ENCODE measurements around the gene IFT43.
A peak's percentile ranks its signal among the peaks of the same experiment; 100 is the strongest.

IFT43 gene

DNA sequence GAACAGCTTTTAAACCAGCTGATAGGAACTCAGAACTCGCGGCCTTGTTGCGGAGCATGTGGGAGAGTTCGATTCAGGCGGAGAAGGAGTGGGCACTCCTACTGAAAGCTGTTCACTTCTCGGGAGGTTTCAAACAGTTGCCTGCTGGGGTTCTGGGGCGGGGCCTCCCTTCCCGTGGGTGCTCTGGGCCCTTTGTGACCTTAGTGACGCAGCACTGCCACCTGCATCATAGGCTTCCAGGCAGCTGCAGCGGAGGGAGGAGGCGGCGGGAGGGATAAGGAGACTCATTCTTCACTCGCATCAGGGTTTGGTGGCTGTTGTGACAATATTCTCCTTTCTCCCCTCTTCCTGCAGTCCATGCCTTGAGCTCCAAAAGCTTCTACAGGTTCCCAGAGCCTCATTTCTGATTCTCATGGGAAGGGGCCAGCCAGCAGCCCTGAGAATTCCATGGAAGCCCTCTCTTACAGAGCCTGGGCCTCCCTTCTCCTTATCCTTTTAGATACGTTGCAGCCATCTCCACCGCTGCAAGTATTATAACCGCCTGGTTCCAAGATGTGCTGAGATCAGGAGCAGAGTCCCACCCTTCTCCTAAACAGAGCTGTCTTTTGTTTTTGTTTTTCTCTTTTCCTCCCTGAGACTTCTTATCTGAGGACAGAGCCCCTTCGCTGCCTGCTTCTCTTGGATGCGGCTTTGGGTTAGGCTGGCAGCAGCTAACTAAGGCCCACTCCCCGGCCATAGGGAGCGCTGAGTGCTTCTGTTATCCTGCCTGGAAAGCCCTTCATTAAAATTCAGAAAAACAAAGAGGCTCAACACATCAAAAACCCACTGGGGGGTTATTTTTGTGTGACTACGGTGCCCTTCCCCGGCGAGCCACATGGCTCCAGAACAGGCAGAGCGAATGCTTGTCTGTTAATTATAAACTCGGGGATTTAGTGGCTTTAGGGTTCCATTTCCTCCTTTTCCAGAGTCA, 98.5 kb downstream of the IFT43 start:
- no peak for DNase-seq

DNA sequence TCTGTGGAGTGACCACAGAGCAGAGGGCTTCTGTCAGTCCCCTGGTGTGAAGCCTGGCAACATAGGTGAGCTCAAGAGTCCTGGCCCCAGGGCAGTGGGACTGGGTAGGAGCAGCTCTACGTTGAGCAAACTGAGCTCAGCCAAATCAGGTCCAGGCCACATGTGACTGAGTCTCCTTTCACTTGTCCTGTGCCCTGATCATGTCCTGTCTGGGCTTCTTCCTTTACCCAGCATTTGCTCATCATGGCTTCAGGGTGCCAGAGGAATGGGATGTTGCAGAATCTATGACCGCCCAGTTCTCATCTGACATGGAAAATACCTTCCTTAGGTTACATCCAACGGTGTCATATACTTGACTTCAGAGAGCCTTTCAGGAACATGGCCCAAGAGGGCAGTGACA, 99.8 kb downstream of the IFT43 start:
- DNase-seq, result no peak

DNA sequence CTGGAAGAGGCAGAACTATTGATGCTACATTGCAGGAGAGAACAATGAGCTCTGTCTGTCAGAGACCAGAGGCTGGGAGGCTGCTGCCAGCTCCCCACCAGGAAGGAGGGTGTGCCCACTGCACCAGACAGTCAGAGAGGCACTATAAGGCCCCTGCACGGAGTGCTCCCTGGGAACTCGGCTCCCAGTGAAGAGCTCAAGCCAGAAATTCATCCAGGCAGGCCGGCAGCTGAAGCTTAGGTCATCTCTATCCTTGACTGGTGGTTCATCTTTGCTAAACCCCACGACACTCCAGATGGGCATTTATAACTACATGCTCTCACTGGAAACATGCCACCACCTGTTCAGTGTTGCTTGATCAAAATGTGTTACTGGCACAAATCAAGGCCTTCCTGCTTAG, 101.1 kb downstream of the IFT43 start:
- no peak for DNase-seq

DNA sequence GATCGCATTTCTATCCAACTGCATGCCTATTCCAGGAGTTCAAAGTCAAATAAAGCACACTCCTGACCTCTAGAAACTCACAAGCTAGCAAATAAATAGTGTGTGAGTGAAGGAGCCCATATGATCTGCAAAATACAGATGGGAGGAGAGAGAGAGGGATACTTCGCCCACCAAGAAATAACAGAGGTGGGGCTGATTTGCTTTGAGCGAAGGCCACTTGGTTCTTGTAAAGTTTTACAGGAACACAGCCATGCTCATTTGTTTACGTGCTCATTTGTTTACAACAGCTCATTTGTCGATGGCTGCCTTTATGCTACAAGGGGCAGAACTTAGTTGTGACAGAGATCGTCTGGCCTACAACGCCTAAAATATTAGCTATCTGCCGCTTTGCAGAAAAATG, 102.8 kb downstream of the IFT43 start:
- DNase-seq, result no peak

DNA sequence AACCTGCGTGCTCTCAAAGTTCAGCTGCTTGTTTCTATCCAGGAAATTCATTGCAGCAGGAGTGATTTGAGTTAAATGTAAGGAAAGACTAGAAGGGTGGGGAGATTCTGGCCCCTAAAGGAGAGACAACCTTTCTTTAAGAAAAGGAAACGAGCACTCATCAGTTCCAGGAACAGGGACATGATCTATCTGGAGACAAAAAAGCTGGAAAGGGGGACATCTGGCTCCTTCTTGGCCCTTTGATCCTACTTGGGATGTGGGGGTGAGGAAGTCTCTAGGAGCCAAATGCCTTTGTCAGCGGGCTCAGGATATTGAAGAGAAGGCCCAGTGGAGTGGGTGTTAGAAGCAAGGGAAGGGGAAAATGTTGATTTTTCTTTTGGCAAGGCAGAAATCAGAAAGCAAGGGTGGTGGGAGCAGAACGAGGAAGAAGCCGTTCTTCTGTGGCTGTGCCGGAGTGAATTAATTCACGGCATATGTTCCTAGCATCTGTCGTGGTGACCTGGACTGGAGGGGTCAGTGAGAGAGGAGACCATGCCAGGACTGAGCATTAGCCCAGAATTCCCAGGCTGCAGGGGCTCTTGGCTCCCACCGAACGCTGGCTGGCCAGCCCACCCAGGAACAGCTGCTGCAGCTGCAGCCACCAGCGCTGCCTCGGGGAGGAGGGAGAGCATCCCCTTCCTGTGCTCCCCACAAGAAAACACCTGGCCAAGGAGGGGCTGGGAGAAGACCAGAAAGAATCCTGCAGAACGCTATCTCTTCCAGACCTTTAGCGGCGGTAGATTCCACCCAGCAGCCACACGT, 103.4 kb downstream of the IFT43 start:
- DNase-seq, result no peak

DNA sequence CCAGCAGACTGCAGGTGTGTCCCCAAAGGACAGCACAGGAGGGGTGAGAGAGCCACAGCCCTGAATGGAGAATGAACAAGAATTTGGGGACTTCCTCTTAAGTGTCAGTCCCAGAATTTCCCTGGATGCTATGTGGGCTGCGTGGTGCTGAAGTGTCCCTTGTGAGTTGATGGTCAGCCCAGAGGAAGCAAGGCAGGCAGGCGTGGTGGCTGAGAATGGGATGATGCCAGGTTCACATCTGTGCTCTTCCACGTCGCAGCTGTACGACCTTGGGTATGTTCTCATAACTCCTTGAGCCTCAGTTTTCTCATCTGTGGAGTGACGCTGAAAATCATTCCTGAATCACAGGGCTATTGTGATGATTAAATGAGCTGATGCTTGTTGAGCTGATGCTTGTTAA, 104.0 kb downstream of the IFT43 start:
- DNase-seq, result no peak

DNA sequence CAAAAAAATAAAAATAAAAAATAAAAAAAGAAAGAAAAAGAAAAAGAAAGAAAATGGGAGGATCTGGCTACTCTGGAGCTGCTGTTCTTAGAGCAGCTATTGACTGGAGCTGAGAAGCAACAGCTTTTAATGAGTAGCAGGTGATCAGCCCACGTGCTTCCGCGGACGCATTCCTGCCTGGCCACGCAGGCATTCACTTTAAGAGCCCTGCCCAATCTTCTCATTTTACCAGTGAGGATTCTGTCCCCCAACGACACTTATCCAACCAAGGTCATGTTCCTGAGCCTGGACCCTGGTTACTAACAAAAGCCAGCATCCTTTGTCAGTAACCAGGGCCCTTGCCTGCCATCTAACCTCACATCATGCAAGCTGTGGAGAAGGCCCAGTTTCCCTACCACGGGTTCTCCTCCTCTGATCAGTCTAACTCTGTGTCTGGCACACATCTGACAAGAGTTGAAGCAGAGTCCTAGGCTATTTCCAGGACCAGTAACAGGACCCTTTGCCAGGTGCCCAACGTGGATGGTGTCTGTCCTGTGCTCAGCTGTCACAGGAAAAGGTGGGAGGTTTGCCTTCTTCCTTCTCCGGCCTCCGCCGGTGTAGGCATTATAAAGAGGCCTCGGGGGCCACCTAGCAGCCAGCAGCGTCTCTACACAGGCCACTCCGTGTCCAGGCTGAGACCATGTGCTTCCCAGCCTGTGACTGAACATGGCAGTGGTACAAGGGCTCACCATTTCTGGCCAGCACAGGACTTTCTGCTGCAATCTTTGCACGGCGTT, 105.2 kb downstream of the IFT43 start:
- no peak for DNase-seq

DNA sequence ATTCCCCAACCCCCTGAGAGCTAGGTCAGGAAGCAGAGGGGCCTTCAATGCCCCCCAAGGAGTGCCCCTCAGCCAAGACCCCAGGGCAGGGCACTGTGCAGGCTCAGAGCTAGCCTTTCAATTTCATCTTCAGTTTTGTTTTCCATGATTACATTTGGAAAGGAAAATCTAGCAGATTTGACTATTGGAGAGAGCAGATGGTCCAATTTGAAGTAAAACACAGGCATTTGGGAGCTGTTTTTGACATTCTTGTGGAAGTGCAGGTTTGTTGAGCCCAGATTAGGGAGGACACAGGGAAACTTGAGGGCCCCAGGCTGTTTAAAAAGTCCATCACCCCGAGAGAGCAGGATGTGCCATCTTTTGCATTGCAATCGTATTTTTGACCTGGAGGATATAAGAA, 107.5 kb downstream of the IFT43 start:
- DNase-seq, result no peak

DNA sequence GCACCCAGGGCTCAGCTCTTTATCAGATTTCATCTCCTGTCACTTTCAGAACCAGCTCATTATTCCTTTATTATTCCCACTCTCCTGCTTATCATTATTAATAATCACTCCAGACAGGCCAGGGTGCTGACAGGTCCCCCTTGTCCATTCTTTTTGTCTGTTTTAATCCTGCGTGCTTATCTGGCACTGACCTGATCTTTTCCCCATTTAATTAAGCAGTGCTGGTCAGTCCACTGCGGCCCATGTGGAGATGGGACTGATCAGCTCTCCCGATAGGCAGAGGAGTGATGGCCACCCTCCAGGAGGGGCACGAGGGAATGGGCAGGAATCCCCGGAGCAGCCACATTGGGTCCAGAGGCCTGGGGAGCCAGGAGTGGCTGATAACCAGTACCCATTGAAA, 110.7 kb downstream of the IFT43 start:
- DNase-seq, result no peak

DNA sequence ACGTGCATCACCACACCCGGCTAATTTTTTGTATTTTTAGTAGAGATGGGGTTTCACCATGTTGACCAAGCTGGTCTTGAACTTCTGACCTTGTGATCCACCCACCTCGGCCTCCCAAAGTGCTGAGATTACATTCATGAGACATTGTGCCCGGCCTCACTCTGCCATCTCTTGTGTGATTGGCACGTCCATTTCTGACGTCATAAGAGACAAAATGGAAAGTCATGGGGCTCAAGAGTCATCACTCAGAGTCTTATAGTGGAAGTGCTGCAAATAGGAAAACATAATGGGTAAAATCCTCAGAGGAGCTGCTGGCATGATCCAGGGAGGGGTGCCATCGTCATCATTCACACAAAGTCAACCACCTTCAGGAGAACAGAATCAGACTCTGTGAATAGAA, 112.0 kb downstream of the IFT43 start:
- no peak for DNase-seq

DNA sequence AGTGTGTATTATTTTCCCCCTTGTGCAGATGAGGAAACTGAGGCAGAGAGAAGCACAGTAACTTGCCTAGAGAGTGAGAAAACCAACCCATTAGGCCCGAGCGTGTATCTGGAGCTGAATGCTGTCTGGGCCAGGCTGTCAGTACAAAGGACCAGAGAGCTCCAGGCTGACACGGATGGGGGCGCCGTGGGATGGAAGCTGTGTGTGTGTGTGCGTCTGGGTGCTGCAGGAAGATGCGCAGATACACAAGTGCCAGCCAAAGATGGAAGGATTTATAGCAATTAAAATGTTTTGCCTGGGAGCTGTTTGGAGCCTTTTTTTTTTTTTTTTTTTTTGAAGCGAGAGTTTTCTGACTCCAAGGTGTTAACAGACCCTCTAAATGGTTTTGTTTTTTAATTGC, 112.5 kb downstream of the IFT43 start:
- DNase-seq, result no peak

DNA sequence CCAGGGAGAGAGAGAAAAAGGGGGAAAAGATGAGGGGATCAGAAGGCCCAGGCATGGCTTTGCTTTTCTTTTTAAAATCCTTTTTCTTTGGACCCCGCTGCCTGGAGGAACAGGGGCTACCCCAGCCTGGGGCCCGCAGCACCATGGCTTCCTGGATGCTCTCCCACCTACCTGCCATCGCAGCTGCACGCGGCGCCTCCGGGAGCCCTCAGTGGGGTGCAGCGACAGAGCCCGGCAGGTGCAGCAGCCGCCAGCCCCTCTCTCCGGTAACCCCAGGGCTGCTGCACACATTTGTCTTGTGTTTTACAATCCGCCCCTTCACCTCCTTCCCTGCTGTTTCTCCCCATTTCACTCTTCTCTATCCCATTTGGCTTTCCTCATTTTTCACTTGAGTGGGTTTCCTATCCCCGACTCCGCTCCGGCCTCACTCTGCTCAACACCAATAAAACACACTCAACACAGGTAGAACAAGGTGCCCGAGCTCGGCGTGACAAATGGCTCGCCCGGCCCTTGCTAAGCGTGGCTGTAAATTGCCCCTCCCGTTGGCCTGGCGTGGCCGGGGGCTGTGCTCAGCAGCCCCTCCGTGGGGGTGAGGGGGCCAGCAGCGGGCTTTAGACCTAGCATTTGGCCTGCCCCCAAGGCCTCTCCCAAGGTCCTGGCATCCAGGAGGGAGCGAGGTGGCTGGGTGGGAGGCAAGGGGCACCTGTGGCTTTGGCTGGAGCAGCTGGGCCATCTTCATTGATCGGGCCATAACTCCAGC, 113.5 kb downstream of the IFT43 start:
- DNase-seq, result peak; percentile 54

DNA sequence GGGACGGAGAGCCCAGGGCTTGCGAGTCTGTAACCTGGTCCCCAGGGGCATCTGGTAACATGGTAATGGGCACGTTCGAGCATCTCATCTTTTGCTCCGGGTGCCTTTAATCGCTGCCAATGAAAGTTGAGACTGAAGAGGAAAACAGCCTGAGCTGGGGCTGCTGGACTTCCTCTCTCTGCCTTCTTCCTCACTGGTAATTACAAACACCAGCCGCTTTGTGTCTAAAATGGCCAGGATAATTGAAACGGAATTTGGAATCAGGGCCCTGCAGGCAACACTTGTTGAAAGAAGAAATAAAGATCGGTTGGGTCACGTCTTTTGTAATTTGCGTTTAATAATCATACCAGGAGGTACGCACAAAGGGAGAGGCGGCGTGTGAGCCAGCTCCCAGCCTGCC, 114.7 kb downstream of the IFT43 start:
- no peak for DNase-seq

DNA sequence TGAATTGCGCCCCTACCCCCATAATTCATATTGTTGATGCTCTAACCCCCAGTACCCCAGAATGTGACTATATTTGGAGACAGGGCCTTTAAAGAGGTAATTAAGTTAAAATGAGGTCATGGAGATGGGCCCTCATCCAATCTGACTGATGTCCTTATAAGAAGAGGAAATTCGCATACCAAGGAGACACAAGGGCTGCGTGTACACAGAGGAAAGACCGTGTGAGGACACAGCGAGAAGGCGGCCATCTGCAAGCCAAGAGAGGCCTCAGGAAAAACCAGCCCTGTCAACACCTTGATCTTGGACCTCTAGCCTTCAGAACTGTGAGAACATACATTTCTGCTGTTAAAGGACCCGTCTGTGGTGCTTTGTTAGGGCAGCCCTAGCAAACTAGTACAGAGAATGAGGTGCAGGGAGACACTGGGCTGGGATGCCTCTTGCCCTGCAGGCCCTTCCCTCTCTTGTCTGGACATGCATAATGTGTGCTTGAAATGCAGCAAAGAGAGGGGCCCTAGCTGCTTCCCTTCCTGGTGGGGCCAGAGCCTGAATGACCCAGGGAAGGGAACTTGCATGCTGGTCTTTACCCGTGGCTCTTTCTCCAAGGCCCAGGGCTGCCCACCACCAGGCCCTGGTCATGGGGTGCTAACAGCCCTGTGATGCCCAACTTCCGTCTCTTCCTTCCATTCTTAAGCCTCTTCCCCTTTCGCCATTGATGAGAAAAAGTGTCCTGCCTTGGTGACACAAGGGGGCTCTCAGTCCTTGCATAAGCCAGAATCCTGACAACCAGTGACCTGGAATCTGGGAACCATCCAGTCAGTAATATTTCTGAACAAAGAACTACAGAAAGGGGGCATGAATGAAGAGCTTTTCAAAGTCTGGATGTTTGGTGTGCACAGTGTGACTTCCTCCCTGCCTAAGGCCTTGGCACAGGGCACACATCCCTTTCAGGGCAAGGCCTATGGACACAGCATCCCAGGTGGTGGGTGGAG, 116.1 kb downstream of the IFT43 start:
- no peak for DNase-seq

DNA sequence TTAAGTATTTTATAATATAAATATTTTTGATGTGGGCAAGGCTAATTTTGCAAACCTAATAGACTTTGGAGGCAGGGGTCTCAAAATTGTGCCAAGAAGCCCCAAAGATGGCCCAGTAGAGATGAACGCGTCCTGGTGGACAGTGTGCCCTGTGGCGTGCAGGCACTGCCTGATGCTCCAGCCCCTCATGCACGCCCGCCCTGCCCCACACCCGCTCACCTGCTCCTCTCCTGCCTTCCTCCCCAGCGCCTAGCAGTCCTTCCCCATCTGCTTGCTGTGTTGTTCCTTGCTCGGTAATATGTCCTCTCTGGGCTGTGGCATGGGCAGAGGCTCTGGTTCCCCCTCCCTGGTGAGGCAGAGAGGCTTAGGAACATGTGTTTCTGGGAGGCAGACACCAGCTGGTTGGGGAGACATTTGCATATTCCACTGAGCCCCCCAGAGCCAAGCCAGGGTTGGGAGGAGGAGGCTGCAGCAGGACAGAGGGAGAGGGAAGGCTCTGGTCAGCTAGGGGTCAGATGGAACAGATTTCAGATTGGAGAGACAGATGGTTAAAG, 119.3 kb downstream of the IFT43 start:
- no peak for DNase-seq

DNA sequence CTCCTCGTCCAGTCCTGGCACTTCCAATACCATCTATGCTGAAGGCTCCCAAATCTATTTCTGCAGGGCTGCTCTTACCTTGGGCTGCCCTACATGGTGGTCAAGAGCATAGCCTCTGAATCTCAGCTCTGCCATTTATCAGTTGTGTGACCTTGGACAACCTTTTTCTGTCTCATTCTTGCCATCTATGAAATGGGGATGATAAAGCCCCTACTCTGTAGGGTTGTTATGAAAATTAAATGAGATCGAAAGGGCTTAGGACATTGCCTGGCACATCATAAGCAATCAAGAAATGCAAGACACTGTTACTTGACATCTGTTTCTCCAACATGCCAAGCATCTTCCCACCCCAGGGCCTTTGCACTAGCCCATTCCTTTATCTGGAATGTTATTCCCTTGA, 120.6 kb downstream of the IFT43 start:
- DNase-seq, result no peak

DNA sequence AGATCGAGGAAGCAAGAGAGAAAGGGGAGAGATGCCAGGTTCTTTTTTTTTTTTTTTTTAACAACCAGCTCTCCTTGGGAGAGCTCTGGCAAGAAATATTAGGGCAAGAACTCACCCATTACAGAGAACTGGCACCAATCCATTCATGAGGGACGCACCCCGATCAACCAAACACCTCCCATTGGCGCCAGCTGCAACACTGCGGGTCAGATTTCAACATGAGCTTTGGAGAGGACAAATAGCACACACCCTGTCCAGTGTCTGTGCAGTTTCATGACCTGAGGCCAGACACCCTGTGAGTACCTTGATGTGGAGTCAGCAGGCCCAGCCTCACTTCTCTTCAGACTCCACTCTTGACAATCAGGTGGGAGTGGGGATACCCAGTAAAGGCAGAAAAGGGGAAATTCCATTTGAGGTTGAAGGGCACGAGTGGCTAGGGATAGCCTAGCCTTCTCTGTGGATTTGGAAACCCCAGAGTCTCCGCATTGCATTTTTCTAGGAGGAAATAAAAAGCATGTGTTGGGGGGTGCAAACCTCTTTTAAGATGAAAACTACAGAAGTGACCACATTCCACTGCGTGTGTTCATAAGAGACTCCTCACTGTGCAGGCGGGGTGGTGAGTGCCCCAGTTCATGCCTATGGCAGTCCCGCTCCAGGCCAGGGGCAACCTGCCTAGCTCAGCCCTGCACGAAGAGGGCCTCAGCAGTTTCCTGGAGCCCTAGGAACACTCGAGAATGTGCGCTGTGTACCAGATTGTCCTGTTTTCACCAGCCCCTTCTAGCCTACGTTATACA, 123.7 kb downstream of the IFT43 start:
- DNase-seq, result peak; percentile 32

DNA sequence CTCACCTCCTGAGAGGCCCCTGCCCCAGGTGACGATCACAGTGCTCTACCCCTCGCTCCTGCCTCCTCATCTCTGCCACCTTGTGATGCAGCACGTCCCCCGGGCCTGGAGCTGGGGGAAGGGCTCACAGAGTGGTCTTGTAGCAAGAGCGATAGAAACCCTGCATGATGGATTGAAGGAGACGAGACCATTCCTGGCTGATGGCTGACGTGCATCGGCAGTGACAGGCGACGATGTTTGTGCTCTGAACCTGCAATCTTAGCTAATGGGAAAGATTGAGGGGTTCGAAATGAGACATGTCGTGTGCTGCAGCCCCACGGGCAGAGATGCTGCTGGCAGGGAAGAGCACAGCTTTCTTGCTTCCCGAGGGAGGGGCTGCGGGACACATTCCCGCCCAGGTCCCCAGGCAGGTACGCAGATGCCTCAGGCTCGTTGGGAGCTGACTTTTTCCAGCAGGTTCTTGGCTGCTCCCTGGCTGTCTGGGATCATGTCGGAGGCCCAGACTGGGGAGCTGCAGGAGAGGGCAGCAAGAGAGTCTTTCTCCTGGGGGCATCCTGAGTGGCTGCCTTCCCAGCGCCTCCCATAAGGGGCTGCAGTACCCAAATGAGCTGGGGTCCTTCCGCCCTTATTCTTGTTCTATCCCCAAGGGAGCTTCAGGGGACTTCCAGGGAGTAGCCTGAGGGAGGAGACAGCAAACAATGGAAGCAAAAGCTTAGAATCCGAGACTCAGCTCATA, 127.5 kb downstream of the IFT43 start:
- DNase-seq, result no peak

DNA sequence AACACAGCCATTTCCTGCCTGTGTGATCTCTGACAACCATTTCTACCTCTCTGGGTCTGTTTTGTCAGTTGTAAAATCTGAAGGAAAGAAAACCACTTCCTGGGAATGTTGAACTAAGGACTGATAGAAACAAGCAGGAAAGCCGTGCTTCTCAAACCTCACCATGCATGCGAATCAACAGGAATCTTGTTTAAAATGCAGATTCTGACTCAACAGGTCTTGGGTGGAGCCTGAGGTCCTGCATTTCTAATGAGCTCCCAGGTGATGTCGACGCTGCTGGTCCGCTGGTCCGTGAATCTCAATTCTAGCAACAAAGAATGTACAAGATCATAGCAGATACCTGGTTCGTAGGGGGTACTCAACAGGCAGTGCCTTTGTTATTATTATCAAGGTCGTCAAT, 128.1 kb downstream of the IFT43 start:
- DNase-seq, result no peak
